SK-N-SH treated with all-trans-retinoic acid at 6 μM for 48 hours (cell line): ENCODE data around the gene SPTLC1.

ENCODE experiments used
- CSDC2 ChIP-seq: fragments of 250-450 bp; sonication (Bioruptor Pico); IDR thresholded peaks from 2 replicates; pipeline ENCODE4 v1.5.0; 2020; ENCODE audit warnings: mild to moderate bottlenecking, moderate library complexity
- CSRNP3 ChIP-seq: fragments of 250-450 bp; sonication (Bioruptor Pico); IDR thresholded peaks from 2 replicates; pipeline ENCODE4 v1.5.1; 2021; ENCODE audit warnings: mild to moderate bottlenecking, moderate library complexity
- GLIS3 ChIP-seq: fragments of 250-450 bp; sonication (Bioruptor Pico); IDR thresholded peaks from 2 replicates; pipeline ENCODE4 v1.5.0; 2020; ENCODE audit warnings: mild to moderate bottlenecking, moderate library complexity
- ISL1 ChIP-seq: fragments of 250-450 bp; sonication (Bioruptor Pico); IDR thresholded peaks from 2 replicates; pipeline ENCODE4 v2.1.2; 2022; ENCODE audit warnings: mild to moderate bottlenecking, moderate library complexity
- OSR1 ChIP-seq: fragments of 250-450 bp; sonication (Bioruptor Pico); IDR thresholded peaks from 2 replicates; pipeline ENCODE4 v1.8.0; 2022; ENCODE audit warnings: moderate library complexity, mild to moderate bottlenecking, inconsistent platforms
- PATZ1 ChIP-seq: fragments of 250-450 bp; sonication (Bioruptor Pico); IDR thresholded peaks from 2 replicates; pipeline ENCODE4 v1.8.0; 2020; ENCODE audit warnings: mild to moderate bottlenecking, moderate library complexity, borderline replicate concordance
- POU6F1 ChIP-seq: fragments of 250-450 bp; sonication (Bioruptor Pico); IDR thresholded peaks from 2 replicates; pipeline ENCODE4 v1.8.0; 2021; ENCODE audit warnings: low read depth, mild to moderate bottlenecking, moderate library complexity, borderline replicate concordance
- RARB ChIP-seq: fragments of 250-450 bp; sonication (Bioruptor Pico); IDR thresholded peaks from 2 replicates; pipeline ENCODE4 v1.8.0; 2021; ENCODE audit warnings: mild to moderate bottlenecking, moderate library complexity
- TOX ChIP-seq: fragments of 250-450 bp; sonication (Bioruptor Pico); IDR thresholded peaks from 2 replicates; pipeline ENCODE4 v1.8.0; 2021; ENCODE audit warnings: mild to moderate bottlenecking, moderate library complexity, borderline replicate concordance
- ZFP3 ChIP-seq: fragments of 250-450 bp; sonication (Bioruptor Pico); IDR thresholded peaks from 2 replicates; pipeline ENCODE4 v1.5.0; 2020; ENCODE audit warnings: mild to moderate bottlenecking, moderate library complexity
- ZFP30 ChIP-seq: fragments of 450-650 bp; formaldehyde crosslinking; IDR thresholded peaks from 2 replicates; pipeline ENCODE4 v1.5.0; 2022; ENCODE audit warnings: mild to moderate bottlenecking, moderate library complexity
- ZNF70 ChIP-seq: fragments of 450-650 bp; formaldehyde crosslinking; IDR thresholded peaks from 2 replicates; pipeline ENCODE4 v1.5.0; 2020; ENCODE audit warnings: mild to moderate bottlenecking, moderate library complexity
- ZNF8 ChIP-seq: fragments of 450-650 bp; formaldehyde crosslinking; IDR thresholded peaks from 2 replicates; pipeline ENCODE4 v1.5.0; 2020; ENCODE audit warnings: mild to moderate bottlenecking, moderate library complexity

- no peak for TF ChIP-seq ZFP30
- no peak for TF ChIP-seq ISL1 (CRISPR knock-in tag)
- no peak for TF ChIP-seq PATZ1 (CRISPR knock-in tag)
- no peak for TF ChIP-seq OSR1 (CRISPR knock-in tag)
- TF ChIP-seq POU6F1 (CRISPR knock-in tag), result no peak
- TF ChIP-seq ZFP3 (CRISPR knock-in tag), result no peak
- no peak for TF ChIP-seq RARB (CRISPR knock-in tag)
- no peak for TF ChIP-seq GLIS3 (CRISPR knock-in tag)
- TF ChIP-seq ZNF70, result no peak
- TF ChIP-seq ZNF8 (CRISPR knock-in tag), result no peak
- no peak for TF ChIP-seq TOX (CRISPR knock-in tag)
- no peak for TF ChIP-seq CSRNP3 (CRISPR knock-in tag)
- TF ChIP-seq CSDC2 (CRISPR knock-in tag), result no peak
These were observed 120.1 kb downstream of the SPTLC1 start for GRCh38 chr9:91995000-91995655.
